PC-3 (cell line): ENCODE data around the gene SCAF4. TPM values are rescaled to one million over a fixed set of nuclear protein-coding genes. Genes with fewer than 3 reads are reported as not detected.
A peak's percentile ranks its signal among the peaks of the same experiment; 100 is the strongest.

ENCODE experiments used
- ATAC-seq: fragments of 200-7000 bp; cut with Tn5 transposase; 2 replicates; pipeline ENCODE4 v1.9.1; 2020; ENCODE audit warnings: mild to moderate bottlenecking, moderate library complexity
- BruUV-seq: library from RNA; stranded (reverse); fragments of 400-500 nt; replicated peaks from 2 replicates; lab custom pipeline; 2021; lab: Mats Ljungman, UMichigan
- CTCF ChIA-PET: fragments of 300-600 bp; sonication (Branson Sonifier 250); formaldehyde crosslinking; loops from one replicate; lab custom pipeline; 2022; ENCODE audit warnings: antibody characterized with exemption; lab: Charles Lee
- POLR2A ChIA-PET: fragments of 300-600 bp; sonication (Branson Sonifier 250); formaldehyde crosslinking; loops from one replicate; lab custom pipeline; 2022; ENCODE audit warnings: antibody characterized with exemption; ENCODE audit not compliant: unreplicated experiment; lab: Charles Lee
- DNase-seq: peaks from one replicate; pipeline ENCODE4 v3.0.0-alpha.2; 2015
- H2AFZ ChIP-seq: fragments of 300-600 bp; sonication (generic); 2 replicates; pipeline ENCODE4 v1.6.0; 2016; ENCODE audit warnings: antibody characterized with exemption, low read length
- H3F3A ChIP-seq: fragments of 300-600 bp; sonication (generic); one replicate; pipeline ENCODE4 v1.6.0; 2017; ENCODE audit warnings: antibody characterized with exemption, low read length, control low read depth, mild to moderate bottlenecking; ENCODE audit not compliant: unreplicated experiment
- H3K27ac ChIP-seq: fragments of 300-600 bp; sonication (generic); 2 replicates; pipeline ENCODE4 v1.5.1; 2016; ENCODE audit warnings: mild to moderate bottlenecking, low read length
- H3K27me3 ChIP-seq: fragments of 300-600 bp; sonication (generic); 2 replicates; pipeline ENCODE4 v1.6.1; 2016; ENCODE audit warnings: low read length, mixed read lengths
- H3K36me3 ChIP-seq: fragments of 300-600 bp; sonication (generic); 2 replicates; pipeline ENCODE4 v1.6.1; 2016; ENCODE audit warnings: low read depth, mixed run types, low read length, mixed read lengths
- H3K4me1 ChIP-seq: fragments of 300-600 bp; sonication (generic); 2 replicates; pipeline ENCODE4 v1.5.1; 2016; ENCODE audit warnings: low read length; ENCODE audit not compliant: insufficient read depth
- H3K4me2 ChIP-seq: fragments of 300-600 bp; sonication (generic); 2 replicates; pipeline ENCODE4 v1.6.0; 2016; ENCODE audit warnings: low read length
- H3K4me3 ChIP-seq: fragments of 300-600 bp; sonication (generic); 2 replicates; pipeline ENCODE4 v1.5.1; 2016; ENCODE audit warnings: mild to moderate bottlenecking, low read length, mixed read lengths
- H3K79me2 ChIP-seq: fragments of 300-600 bp; sonication (generic); 2 replicates; pipeline ENCODE4 v1.6.1; 2017; ENCODE audit warnings: low read length, mixed read lengths
- H3K9ac ChIP-seq: fragments of 300-600 bp; sonication (generic); 2 replicates; pipeline ENCODE4 v1.6.0; 2016; ENCODE audit warnings: mild to moderate bottlenecking, low read length
- H3K9me2 ChIP-seq: fragments of 300-600 bp; sonication (generic); replicated peaks from 2 replicates; pipeline ENCODE4 v1.6.1; 2016; ENCODE audit warnings: mixed run types, low read length, mixed read lengths
- H3K9me3 ChIP-seq: fragments of 300-600 bp; sonication (generic); 2 replicates; pipeline ENCODE4 v1.6.1; 2016; ENCODE audit warnings: low read length, mixed read lengths
- H4K20me1 ChIP-seq: fragments of 300-600 bp; sonication (generic); 2 replicates; pipeline ENCODE4 v1.6.1; 2016; ENCODE audit warnings: low read length, mixed read lengths
- CTCF ChIP-seq: fragments of 300-600 bp; sonication (generic); conservative IDR thresholded peaks from 2 replicates; pipeline ENCODE4 v1.5.1; 2017; ENCODE audit warnings: antibody characterized with exemption, low read depth, mild to moderate bottlenecking, low read length
- EZH2 ChIP-seq: fragments of 300-600 bp; sonication (generic); IDR thresholded peaks from one replicate; pipeline ENCODE4 v1.6.1; 2017; ENCODE audit warnings: antibody characterized with exemption, mild to moderate bottlenecking, low read length; ENCODE audit not compliant: unreplicated experiment
- EZH2phosphoT487 ChIP-seq: fragments of 300-600 bp; sonication (generic); IDR thresholded peaks from 2 replicates; pipeline ENCODE4 v1.6.1; 2018; ENCODE audit warnings: mild to moderate bottlenecking, antibody characterized with exemption, low read length, borderline replicate concordance
- intact Hi-C: fragments of 100-400 bp; cut with micrococcal nuclease; formaldehyde crosslinking; loops from 2 replicates; pipeline ENCODE4 v1.9.0; 2023
- total RNA-seq: library from RNA; depleted of rRNA; stranded (reverse); fragments of >200 nt; gene quantifications from 2 replicates; pipeline ENCODE4 v1.2.3, GENCODE V29; 2014

SCAF4 gene
- total RNA-seq, 1 experiment from 2014 or later = 11.2 TPM

- H3K27ac ChIP-seq = peak overlapping the region; percentile 65
- TF ChIP-seq CTCF (no peak), EZH2phosphoT487 (no peak), EZH2 (no peak)
- peak overlapping the region; percentile 77 for H3K4me3 ChIP-seq
- no peaks in the 10 kb centered on the region for H3K36me3 ChIP-seq
- H3K9ac ChIP-seq = peak overlapping the region; percentile 86
- POLR2A ChIA-PET = interaction anchor here (0.7 kb wide), 2 partner anchors 64 to 139 kb away, joined by 3 to 4 read pairs; no protein-coding TSS in a partner anchor
- TSS peak; percentile 94 for BruUV-seq
- peak overlapping the region; percentile 88 for H2AFZ ChIP-seq
- peaks cover 47% of the 10 kb centered on the region for H3K79me2 ChIP-seq
- H3K4me1 ChIP-seq = peaks cover 25% of the 10 kb centered on the region
- intact Hi-C loops = loop anchor here (5.0 kb wide), 1 partner anchor 36 kb away; no protein-coding TSS in a partner anchor
- no peaks in the 10 kb centered on the region for H3K27me3 ChIP-seq
- DNase-seq = no peak
- CTCF ChIA-PET = interaction anchor here (0.6 kb wide), 1 partner anchor 544 kb away, joined by 5 read pairs; no protein-coding TSS in a partner anchor
- peak overlapping the region; percentile 84 for H3K4me2 ChIP-seq
- no peak for ATAC-seq
- H3K9me2 ChIP-seq = no peaks in the 10 kb centered on the region
- no peaks in the 10 kb centered on the region for H3F3A ChIP-seq
- no peaks in the 10 kb centered on the region for H3K9me3 ChIP-seq
- peaks cover 32% of the 10 kb centered on the region for H4K20me1 ChIP-seq
Observed at GRCh38 chr21:31732597-31733550, 956 bp upstream of the SCAF4 start.

- Histone ChIP-seq H3K4me2 (peak overlapping the region; percentile 85), H3K9ac (peak overlapping the region; percentile 98), H3K27me3 (no peaks in the 10 kb centered on the region), H4K20me1 (peaks cover 47% of the 10 kb centered on the region), H3K4me3 (peak overlapping the region; percentile 80), H3K9me3 (no peaks in the 10 kb centered on the region), H3F3A (no peaks in the 10 kb centered on the region), H3K9me2 (no peaks in the 10 kb centered on the region), H3K79me2 (peaks cover 63% of the 10 kb centered on the region), H3K27ac (peak overlapping the region; percentile 54), H3K4me1 (peaks cover 25% of the 10 kb centered on the region), H2AFZ (peak overlapping the region; percentile 56), H3K36me3 (no peaks in the 10 kb centered on the region)
- no peak for DNase-seq
- intact Hi-C loops = loop anchor here (2.0 to 5.0 kb wide), 3 partner anchors 16 to 70 kb away; no protein-coding TSS in a partner anchor
- peak; percentile 7 for ATAC-seq
- BruUV-seq = no TSS peak
- TF ChIP-seq EZH2phosphoT487 (no peak), CTCF (no peak), EZH2 (no peak)
- POLR2A ChIA-PET = no interaction called here
- CTCF ChIA-PET = no interaction called here
Observed at GRCh38 chr21:31731056-31731856, 662 bp downstream of the SCAF4 start.
